Mesodermal cell (in vitro differentiated cells): Measurements from ENCODE around the gene PSENEN.

Experiments used
- H3K27ac ChIP-seq: 2 replicates; pipeline ENCODE4 v1.7.0; 2013; ENCODE audit warnings: mild to moderate bottlenecking, low read depth, low read length, moderate library complexity; ENCODE audit not compliant: severe bottlenecking
- H3K36me3 ChIP-seq: 2 replicates; pipeline ENCODE4 v1.7.1; 2013; ENCODE audit warnings: mild to moderate bottlenecking, low read length, moderate library complexity; ENCODE audit not compliant: control insufficient read depth, insufficient read depth
- H3K4me1 ChIP-seq: one replicate; pipeline ENCODE4 v1.7.1; 2013; ENCODE audit warnings: mild to moderate bottlenecking, low read length; ENCODE audit not compliant: insufficient read depth, control insufficient read depth, poor library complexity, severe bottlenecking
- H3K4me3 ChIP-seq: 2 replicates; pipeline ENCODE4 v1.7.0; 2013; ENCODE audit warnings: low read length, control low read depth, mild to moderate bottlenecking; ENCODE audit not compliant: insufficient read depth, poor library complexity, severe bottlenecking; ENCODE audit errors: extremely low read depth
- H3K9me3 ChIP-seq: 2 replicates; pipeline ENCODE4 v1.7.1; 2013; ENCODE audit warnings: mild to moderate bottlenecking, low read length, moderate library complexity; ENCODE audit not compliant: control insufficient read depth
- WGBS, 2 experiments: methylation state at CpG; one replicate each; pipeline ENCODE4 v1.1.5; 2013; ENCODE audit warnings: missing lambda C conversion rate in 2 of 2; ENCODE audit not compliant: insufficient coverage in 2 of 2; 5-methylcytosine and 5-hydroxymethylcytosine counted together

The PSENEN gene

GRCh38 chr19:35777961-35778360 is 32.5 kb downstream of the PSENEN start:
- 91 to 98% methylated on average over 7 of the region's 7 CpGs for WGBS, 2 experiments
- peaks cover 23% of the 10 kb centered on the region for H3K36me3 ChIP-seq

GRCh38 chr19:35779033-35779432 is 33.6 kb downstream of the PSENEN start:
- no peak overlapping the region for H3K27ac ChIP-seq
- peaks cover 23% of the 10 kb centered on the region for H3K36me3 ChIP-seq
- no peak overlapping the region for H3K4me3 ChIP-seq
- no peaks in the 10 kb centered on the region for H3K9me3 ChIP-seq
- WGBS, 2 experiments: 92 to 95% methylated on average over 8 of the region's 8 CpGs
- H3K4me1 ChIP-seq: peaks cover 24% of the 10 kb centered on the region

More at GRCh38 chr19:35777961-35778360, 32.5 kb downstream of the PSENEN start:
- H3K4me3 ChIP-seq: no peak overlapping the region
- no peaks in the 10 kb centered on the region for H3K9me3 ChIP-seq
- no peak overlapping the region for H3K27ac ChIP-seq
- peaks cover 20% of the 10 kb centered on the region for H3K4me1 ChIP-seq

GRCh38 chr19:35780058-35780457 is 34.6 kb downstream of the PSENEN start:
- 90 to 92% methylated on average over 12 to 15 of the region's 16 CpGs for WGBS, 2 experiments
- Histone ChIP-seq H3K36me3 (peaks cover 23% of the 10 kb centered on the region), H3K4me1 (peaks cover 24% of the 10 kb centered on the region), H3K4me3 (no peak overlapping the region), H3K27ac (no peak overlapping the region), H3K9me3 (no peaks in the 10 kb centered on the region)

- Histone ChIP-seq H3K9me3 (no peaks in the 10 kb centered on the region), H3K4me1 (peaks cover 24% of the 10 kb centered on the region), H3K27ac (no peak overlapping the region), H3K4me3 (no peak overlapping the region), H3K36me3 (peaks cover 26% of the 10 kb centered on the region)
- 95 to 98% methylated on average over 16 to 20 of the region's 20 CpGs for WGBS, 2 experiments
These were observed 35.3 kb downstream of the PSENEN start for GRCh38 chr19:35780717-35781116.

GRCh38 chr19:35781650-35782049 is 36.2 kb downstream of the PSENEN start:
- H3K36me3 ChIP-seq: peaks cover 31% of the 10 kb centered on the region
- no peak overlapping the region for H3K27ac ChIP-seq
- peaks cover 15% of the 10 kb centered on the region for H3K4me1 ChIP-seq
- 54% methylated on average over 5 to 6 of the region's 9 CpGs for WGBS, 2 experiments
- no peak overlapping the region for H3K4me3 ChIP-seq
- no peaks in the 10 kb centered on the region for H3K9me3 ChIP-seq

GRCh38 chr19:35782589-35782988 is 37.1 kb downstream of the PSENEN start:
- 90 to 100% methylated on average over 7 to 9 of the region's 12 CpGs for WGBS, 2 experiments
- H3K36me3 ChIP-seq: peaks cover 31% of the 10 kb centered on the region

GRCh38 chr19:35783469-35784434 is 38.3 kb downstream of the PSENEN start:
- no peak overlapping the region for H3K27ac ChIP-seq
- H3K4me3 ChIP-seq: no peak overlapping the region
- 69 to 81% methylated on average over 14 to 23 of the region's 28 CpGs for WGBS, 2 experiments
- H3K36me3 ChIP-seq: peaks cover 24% of the 10 kb centered on the region
- H3K9me3 ChIP-seq: no peaks in the 10 kb centered on the region
- H3K4me1 ChIP-seq: peaks cover 4% of the 10 kb centered on the region

More at GRCh38 chr19:35782589-35782988, 37.1 kb downstream of the PSENEN start:
- no peaks in the 10 kb centered on the region for H3K9me3 ChIP-seq
- no peak overlapping the region for H3K4me3 ChIP-seq
- H3K27ac ChIP-seq: no peak overlapping the region
- peaks cover 6% of the 10 kb centered on the region for H3K4me1 ChIP-seq

GRCh38 chr19:35784503-35785338 is 39.3 kb downstream of the PSENEN start:
- H3K9me3 ChIP-seq: no peaks in the 10 kb centered on the region
- 47 to 55% methylated on average over 25 to 36 of the region's 45 CpGs for WGBS, 2 experiments
- H3K4me3 ChIP-seq: no peak overlapping the region
- H3K4me1 ChIP-seq: peaks cover 4% of the 10 kb centered on the region
- H3K27ac ChIP-seq: no peak overlapping the region
- peaks cover 22% of the 10 kb centered on the region for H3K36me3 ChIP-seq

GRCh38 chr19:35785339-35785627 is 39.8 kb downstream of the PSENEN start:
- peaks cover 4% of the 10 kb centered on the region for H3K4me1 ChIP-seq
- peaks cover 17% of the 10 kb centered on the region for H3K36me3 ChIP-seq
- 78 to 97% methylated on average over 6 to 10 of the region's 10 CpGs for WGBS, 2 experiments
- H3K27ac ChIP-seq: no peak overlapping the region
- H3K9me3 ChIP-seq: no peaks in the 10 kb centered on the region
- no peak overlapping the region for H3K4me3 ChIP-seq

- WGBS, 2 experiments: 94 to 97% methylated on average over 19 to 24 of the region's 31 CpGs
- Histone ChIP-seq H3K4me1 (peaks cover 4% of the 10 kb centered on the region), H3K4me3 (no peak overlapping the region), H3K27ac (no peak overlapping the region), H3K36me3 (peaks cover 12% of the 10 kb centered on the region), H3K9me3 (no peaks in the 10 kb centered on the region)
These were observed 41.1 kb downstream of the PSENEN start for GRCh38 chr19:35786299-35787160.
